MM.1S (cell line): ENCODE data around the gene GPSM3.

Experiments used
- DNase-seq: peaks from one replicate; pipeline ENCODE4 v3.0.0-alpha.2; 2015
- H2AFZ ChIP-seq: fragments of 300-600 bp; sonication (generic); 2 replicates; pipeline ENCODE4 v1.6.0; 2016; ENCODE audit warnings: antibody characterized with exemption, low read length
- H3F3A ChIP-seq: fragments of 300-600 bp; sonication (generic); 2 replicates; pipeline ENCODE4 v1.6.1; 2016; ENCODE audit warnings: mild to moderate bottlenecking, antibody characterized with exemption, low read length, moderate library complexity, mixed read lengths; ENCODE audit not compliant: insufficient read depth
- H3K27ac ChIP-seq: fragments of 300-600 bp; sonication (generic); 2 replicates; pipeline ENCODE4 v1.5.1; 2016; ENCODE audit warnings: mild to moderate bottlenecking, low read length
- H3K27me3 ChIP-seq: fragments of 300-600 bp; sonication (generic); replicated peaks from 2 replicates; pipeline ENCODE4 v1.6.0; 2016; ENCODE audit warnings: low read length; ENCODE audit not compliant: insufficient read depth
- H3K36me3 ChIP-seq: fragments of 300-600 bp; sonication (generic); replicated peaks from 2 replicates; pipeline ENCODE4 v1.6.1; 2016; ENCODE audit warnings: mild to moderate bottlenecking, low read length, mixed read lengths; ENCODE audit not compliant: insufficient read depth
- H3K4me1 ChIP-seq: fragments of 300-600 bp; sonication (generic); 2 replicates; pipeline ENCODE4 v1.6.1; 2016; ENCODE audit warnings: low read length, mixed read lengths
- H3K4me2 ChIP-seq: fragments of 300-600 bp; sonication (generic); 2 replicates; pipeline ENCODE4 v1.6.0; 2016; ENCODE audit warnings: low read depth, low read length
- H3K4me3 ChIP-seq: fragments of 300-600 bp; sonication (generic); 2 replicates; pipeline ENCODE4 v1.5.1; 2016; ENCODE audit warnings: low read length, mixed read lengths
- H3K79me2 ChIP-seq: fragments of 300-600 bp; sonication (generic); 2 replicates; pipeline ENCODE4 v1.6.1; 2016; ENCODE audit warnings: mixed run types, low read length, mixed read lengths
- H3K9ac ChIP-seq: fragments of 300-600 bp; sonication (generic); 2 replicates; pipeline ENCODE4 v1.6.1; 2016; ENCODE audit warnings: low read length, mixed read lengths
- H3K9me2 ChIP-seq: fragments of 300-600 bp; sonication (generic); replicated peaks from 2 replicates; pipeline ENCODE4 v1.6.1; 2016; ENCODE audit warnings: mild to moderate bottlenecking, low read length, mixed read lengths; ENCODE audit not compliant: insufficient read depth
- H3K9me3 ChIP-seq: fragments of 300-600 bp; sonication (generic); replicated peaks from 2 replicates; pipeline ENCODE4 v1.6.1; 2016; ENCODE audit warnings: mild to moderate bottlenecking, low read length, mixed read lengths; ENCODE audit not compliant: insufficient read depth
- H4K20me1 ChIP-seq: fragments of 300-600 bp; sonication (generic); 2 replicates; pipeline ENCODE4 v1.6.1; 2016; ENCODE audit warnings: mild to moderate bottlenecking, low read length, moderate library complexity, mixed read lengths; ENCODE audit not compliant: insufficient read depth
- EZH2 ChIP-seq: fragments of 300-600 bp; sonication (generic); optimal IDR thresholded peaks from 2 replicates; pipeline ENCODE3; 2017; ENCODE audit warnings: low read depth, mild to moderate bottlenecking, antibody characterized with exemption, low read length, mixed read lengths
- EZH2phosphoT487 ChIP-seq: fragments of 300-600 bp; sonication (generic); IDR thresholded peaks from 2 replicates; pipeline ENCODE4 v1.6.1; 2018; ENCODE audit warnings: antibody characterized with exemption, low read length
- TF ChIP-seq, protein P1 (sequence below): fragments of 300-600 bp; sonication (generic); IDR thresholded peaks from 2 replicates; pipeline ENCODE4 v1.5.1; 2016; ENCODE audit warnings: antibody characterized with exemption, low read length, mixed read lengths

Gene GPSM3

DNA sequence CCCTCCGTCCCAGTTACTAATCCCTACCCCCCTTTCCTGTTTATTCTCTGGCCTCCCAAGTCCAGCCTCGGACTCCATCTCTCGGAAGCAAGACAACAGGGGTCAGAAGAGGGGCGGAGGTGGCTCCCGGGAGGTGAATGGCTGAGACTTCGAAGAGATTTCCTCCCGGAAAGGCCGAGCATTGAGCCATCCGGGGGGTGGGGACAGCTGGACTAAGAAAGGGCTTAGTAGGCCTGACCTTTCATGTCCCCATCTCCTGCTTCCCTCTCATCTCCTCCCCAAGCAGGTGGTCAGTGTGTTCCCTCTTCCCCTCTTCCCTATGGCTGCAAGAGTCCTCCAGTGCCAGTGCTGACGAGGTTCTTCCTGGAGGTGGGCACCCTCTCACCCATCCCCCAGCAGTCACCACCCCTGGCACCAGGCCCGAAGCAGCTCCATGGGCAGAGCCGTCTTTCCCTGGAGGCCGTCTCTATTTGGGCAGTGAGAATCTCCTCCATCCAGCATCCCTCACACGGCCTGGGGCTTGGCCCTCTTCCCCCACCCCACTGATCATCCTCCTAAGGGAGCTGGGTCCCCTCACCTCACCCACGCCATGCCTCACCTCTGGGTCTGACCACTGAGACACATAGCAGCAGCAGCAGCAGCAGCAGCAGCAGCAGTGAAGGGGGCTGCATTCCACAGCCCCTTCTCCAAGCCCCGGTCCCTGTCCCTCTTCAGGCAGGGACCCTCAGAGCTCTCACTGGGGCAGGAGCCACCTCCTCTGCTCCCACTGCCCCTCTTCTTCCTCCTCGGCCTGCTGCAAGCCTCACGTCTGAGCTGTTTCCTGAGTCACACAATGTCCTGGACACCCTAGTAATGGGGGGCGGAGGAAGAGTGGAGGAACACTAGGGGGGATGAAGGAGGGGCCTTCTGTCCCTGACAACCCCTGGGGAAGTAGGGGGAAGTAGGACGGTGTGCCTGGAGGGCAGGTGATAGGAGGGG lies 31.1 kb upstream of the GPSM3 start, which contains the start of gene NOTCH4:
NOTCH4 (minus strand) TSS at position 810 of the 978 bp plus-strand sequence; CDS start at position 671, 139 bp downstream.
- H3K4me1 ChIP-seq = no peaks in the 10 kb centered on the region
- no peak within 1 kb of the TSS for H3K27ac ChIP-seq
- no peak for TF ChIP-seq EZH2
- TF ChIP-seq, protein P1, sequence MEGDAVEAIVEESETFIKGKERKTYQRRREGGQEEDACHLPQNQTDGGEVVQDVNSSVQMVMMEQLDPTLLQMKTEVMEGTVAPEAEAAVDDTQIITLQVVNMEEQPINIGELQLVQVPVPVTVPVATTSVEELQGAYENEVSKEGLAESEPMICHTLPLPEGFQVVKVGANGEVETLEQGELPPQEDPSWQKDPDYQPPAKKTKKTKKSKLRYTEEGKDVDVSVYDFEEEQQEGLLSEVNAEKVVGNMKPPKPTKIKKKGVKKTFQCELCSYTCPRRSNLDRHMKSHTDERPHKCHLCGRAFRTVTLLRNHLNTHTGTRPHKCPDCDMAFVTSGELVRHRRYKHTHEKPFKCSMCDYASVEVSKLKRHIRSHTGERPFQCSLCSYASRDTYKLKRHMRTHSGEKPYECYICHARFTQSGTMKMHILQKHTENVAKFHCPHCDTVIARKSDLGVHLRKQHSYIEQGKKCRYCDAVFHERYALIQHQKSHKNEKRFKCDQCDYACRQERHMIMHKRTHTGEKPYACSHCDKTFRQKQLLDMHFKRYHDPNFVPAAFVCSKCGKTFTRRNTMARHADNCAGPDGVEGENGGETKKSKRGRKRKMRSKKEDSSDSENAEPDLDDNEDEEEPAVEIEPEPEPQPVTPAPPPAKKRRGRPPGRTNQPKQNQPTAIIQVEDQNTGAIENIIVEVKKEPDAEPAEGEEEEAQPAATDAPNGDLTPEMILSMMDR = no peak
- no peak for TF ChIP-seq EZH2phosphoT487
- no peak within 1 kb of the TSS for H3K4me3 ChIP-seq
- no peak for DNase-seq
- no peaks in the 10 kb centered on the region for H4K20me1 ChIP-seq
- no peaks in the 10 kb centered on the region for H3K9me3 ChIP-seq
- H3K4me2 ChIP-seq = no peak within 1 kb of the TSS
- H2AFZ ChIP-seq = no peak within 1 kb of the TSS
- no peaks in the 10 kb centered on the region for H3K79me2 ChIP-seq
- H3F3A ChIP-seq = no peaks in the 10 kb centered on the region
- H3K27me3 ChIP-seq = peaks cover 21% of the 10 kb centered on the region
- no peak within 1 kb of the TSS for H3K9ac ChIP-seq
- no peaks in the 10 kb centered on the region for H3K36me3 ChIP-seq
- H3K9me2 ChIP-seq = no peaks in the 10 kb centered on the region

DNA sequence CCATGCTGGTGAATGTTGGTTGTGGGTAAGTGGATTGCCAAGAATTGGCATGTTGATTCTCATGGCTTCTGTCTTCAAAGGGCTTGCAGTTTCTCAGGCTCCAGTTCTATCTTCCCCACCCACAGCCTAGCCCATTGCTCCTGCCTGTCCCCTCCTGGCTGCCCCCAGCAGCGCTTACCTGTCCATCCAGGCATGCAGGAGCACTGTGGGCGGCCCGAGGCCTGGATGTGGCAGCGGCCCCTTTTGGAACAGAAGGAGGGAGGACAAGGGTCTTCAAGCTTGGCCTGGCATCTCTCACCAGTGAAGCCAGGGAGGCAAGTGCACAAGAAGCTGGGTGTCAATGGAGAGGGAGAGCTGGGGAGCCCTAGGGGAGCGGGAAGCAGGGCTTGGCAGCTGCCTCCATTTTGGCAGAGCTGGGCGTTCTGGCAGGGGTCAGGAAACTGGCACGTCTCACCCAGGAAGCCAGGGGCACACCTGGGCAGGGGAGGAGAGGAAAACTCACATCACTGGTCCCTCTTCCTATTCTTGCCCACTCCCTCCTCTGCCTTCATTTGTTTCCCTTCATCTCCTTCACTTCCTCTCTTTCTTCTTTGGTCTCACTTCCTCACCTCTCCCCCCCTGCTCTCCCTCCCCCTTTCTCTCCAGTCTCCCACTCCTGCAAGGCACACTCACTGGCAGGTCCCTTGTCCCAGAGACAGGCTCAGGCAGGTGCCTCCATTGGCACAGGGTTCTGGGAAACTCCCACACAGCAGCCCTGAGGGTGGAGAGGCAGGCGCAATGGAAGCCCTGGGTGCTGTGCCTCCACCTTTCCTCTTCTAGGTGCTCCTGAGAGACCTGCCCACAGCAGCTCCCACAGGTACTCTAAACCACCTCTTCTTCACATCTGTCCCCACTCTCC lies 30.1 kb upstream of the GPSM3 start:
- Histone ChIP-seq H3K9me2 (no peaks in the 10 kb centered on the region), H3F3A (no peaks in the 10 kb centered on the region), H2AFZ (no peak overlapping the region), H4K20me1 (no peaks in the 10 kb centered on the region), H3K79me2 (no peaks in the 10 kb centered on the region), H3K27me3 (peaks cover 31% of the 10 kb centered on the region), H3K4me1 (no peaks in the 10 kb centered on the region), H3K9ac (no peak overlapping the region), H3K4me2 (no peak overlapping the region), H3K9me3 (no peaks in the 10 kb centered on the region), H3K27ac (no peak overlapping the region), H3K36me3 (no peaks in the 10 kb centered on the region), H3K4me3 (no peak overlapping the region)
- DNase-seq = no peak
- no peak for TF ChIP-seq EZH2
- no peak for TF ChIP-seq EZH2phosphoT487
- TF ChIP-seq, protein P1 = no peak

DNA sequence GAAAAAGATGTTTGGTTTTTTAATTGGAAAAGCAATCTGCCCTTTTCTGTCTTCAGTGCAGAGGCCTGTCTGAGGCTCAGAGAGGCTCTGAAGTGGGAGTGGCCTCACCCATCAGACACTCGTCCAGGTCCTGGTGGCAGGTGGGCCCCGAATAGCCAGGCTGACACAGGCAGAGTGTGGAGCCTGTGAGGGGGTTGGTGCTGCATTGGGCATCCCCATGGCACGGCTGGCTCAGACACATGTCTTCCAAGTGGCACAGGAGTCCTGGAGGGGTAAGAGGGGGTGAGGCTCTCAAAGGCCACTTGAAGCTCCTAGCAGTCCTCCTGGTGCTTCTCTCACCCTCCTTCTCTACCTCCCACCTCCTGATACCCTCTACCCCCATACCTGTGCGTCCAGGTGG lies 27.6 kb upstream of the GPSM3 start:
- peaks cover 39% of the 10 kb centered on the region for H3K27me3 ChIP-seq
- H3K4me1 ChIP-seq = no peaks in the 10 kb centered on the region
- H2AFZ ChIP-seq = no peak overlapping the region
- no peaks in the 10 kb centered on the region for H3K9me2 ChIP-seq
- H3F3A ChIP-seq = no peaks in the 10 kb centered on the region
- no peak overlapping the region for H3K4me2 ChIP-seq
- no peaks in the 10 kb centered on the region for H3K36me3 ChIP-seq
- H3K27ac ChIP-seq = no peak overlapping the region
- TF ChIP-seq EZH2phosphoT487 = no peak
- TF ChIP-seq, protein P1 = no peak
- TF ChIP-seq EZH2 = no peak
- no peaks in the 10 kb centered on the region for H3K79me2 ChIP-seq
- H3K4me3 ChIP-seq = no peak overlapping the region
- DNase-seq = no peak
- no peaks in the 10 kb centered on the region for H3K9me3 ChIP-seq
- H3K9ac ChIP-seq = no peak overlapping the region
- no peaks in the 10 kb centered on the region for H4K20me1 ChIP-seq
